IMR-90 (cell line): ENCODE results near the gene SMARCD1. TPM values are rescaled to one million over a fixed set of nuclear protein-coding genes. Genes with fewer than 3 reads are reported as not detected.

Experiments used
- ATAC-seq: fragments of 200-7000 bp; cut with Tn5 transposase; 2 replicates; pipeline ENCODE4 v1.9.1; 2020; ENCODE audit warnings: low read depth, mild to moderate bottlenecking, moderate library complexity
- BruUV-seq: library from RNA; stranded (reverse); fragments of 400-500 nt; replicated peaks from 2 replicates; lab custom pipeline; 2021; lab: Mats Ljungman, UMichigan
- CTCF ChIA-PET: fragments of 300-600 bp; formaldehyde crosslinking; extraction: SDS; loops from one replicate; lab custom pipeline; 2021; ENCODE audit warnings: antibody characterized with exemption; lab: Yijun Ruan, JAX
- POLR2A ChIA-PET: fragments of 300-600 bp; sonication (Branson Sonifier 250); formaldehyde crosslinking; loops from one replicate; lab custom pipeline; 2022; ENCODE audit warnings: antibody characterized with exemption; ENCODE audit not compliant: unreplicated experiment; lab: Charles Lee
- DNase-seq: peaks from one replicate; pipeline ENCODE4 v3.0.0; 2013
- H2AFZ ChIP-seq: replicated peaks from 2 replicates; pipeline ENCODE3; 2013; ENCODE audit warnings: low read length, mild to moderate bottlenecking; ENCODE audit not compliant: poor library complexity
- H2AK5ac ChIP-seq: 2 replicates; pipeline ENCODE4 v1.6.1; 2013; ENCODE audit warnings: low read depth, low read length, inconsistent platforms
- H2AK9ac ChIP-seq: replicated peaks from 2 replicates; pipeline ENCODE3; 2013; ENCODE audit warnings: mild to moderate bottlenecking, low read depth, low read length, moderate library complexity; ENCODE audit not compliant: poor library complexity
- H2BK120ac ChIP-seq: 2 replicates; pipeline ENCODE4 v1.6.1; 2013; ENCODE audit warnings: low read depth, low read length, inconsistent platforms
- H2BK15ac ChIP-seq: 3 replicates; pipeline ENCODE4 v1.6.1; 2013; ENCODE audit warnings: low read depth, low read length, inconsistent platforms
- H2BK20ac ChIP-seq: 2 replicates; pipeline ENCODE4 v1.6.1; 2013; ENCODE audit warnings: low read depth, mild to moderate bottlenecking, inconsistent platforms, low read length, moderate library complexity
- H2BK5ac ChIP-seq: 2 replicates; pipeline ENCODE4 v1.6.1; 2013; ENCODE audit warnings: mild to moderate bottlenecking, low read depth, low read length, inconsistent platforms; ENCODE audit not compliant: poor library complexity, severe bottlenecking
- H3K14ac ChIP-seq: replicated peaks from 2 replicates; pipeline ENCODE4 v1.6.1; 2013; ENCODE audit warnings: low read depth, low read length, inconsistent platforms
- H3K18ac ChIP-seq: 2 replicates; pipeline ENCODE4 v1.6.1; 2013; ENCODE audit warnings: low read depth, low read length, control low read depth
- H3K23ac ChIP-seq: 2 replicates; pipeline ENCODE4 v1.6.1; 2013; ENCODE audit warnings: low read depth, low read length, inconsistent platforms
- H3K27ac ChIP-seq: 2 replicates; pipeline ENCODE4 v1.5.1; 2013; ENCODE audit warnings: mild to moderate bottlenecking, control low read depth, low read length; ENCODE audit not compliant: insufficient read depth
- H3K27me3 ChIP-seq: 2 replicates; pipeline ENCODE4 v1.6.1; 2013; ENCODE audit warnings: low read length; ENCODE audit not compliant: control insufficient read depth, insufficient read depth
- H3K36me3 ChIP-seq: 2 replicates; pipeline ENCODE4 v1.6.1; 2013; ENCODE audit warnings: low read length, mixed read lengths; ENCODE audit not compliant: control insufficient read depth, insufficient read depth
- H3K4ac ChIP-seq: 2 replicates; pipeline ENCODE4 v1.6.1; 2013; ENCODE audit warnings: low read depth, low read length, inconsistent platforms
- H3K4me1 ChIP-seq: 2 replicates; pipeline ENCODE4 v1.6.1; 2013; ENCODE audit warnings: low read length, mixed read lengths; ENCODE audit not compliant: control insufficient read depth, insufficient read depth
- H3K4me2 ChIP-seq: 2 replicates; pipeline ENCODE4 v1.6.1; 2013; ENCODE audit warnings: low read depth, mild to moderate bottlenecking, control low read depth, low read length, moderate library complexity
- H3K4me3 ChIP-seq: 2 replicates; pipeline ENCODE4 v1.5.1; 2013; ENCODE audit warnings: low read depth, mild to moderate bottlenecking, control low read depth, low read length, moderate library complexity; ENCODE audit not compliant: insufficient read depth
- H3K56ac ChIP-seq: 2 replicates; pipeline ENCODE4 v1.6.1; 2013; ENCODE audit warnings: low read length, inconsistent platforms; ENCODE audit not compliant: insufficient read depth; ENCODE audit errors: extremely low read depth
- H3K79me1 ChIP-seq, 2 experiments: 2 replicates each; pipeline ENCODE4 v1.6.1; 2013; ENCODE audit warnings: low read length in 2 of 2, inconsistent platforms in 1 of 2, low read depth in 1 of 2
- H3K9ac ChIP-seq: 2 replicates; pipeline ENCODE4 v1.6.1; 2013; ENCODE audit warnings: low read depth, low read length, control low read depth
- H3K9me1 ChIP-seq: 2 replicates; pipeline ENCODE4 v1.6.1; 2013; ENCODE audit warnings: low read length, inconsistent platforms; ENCODE audit not compliant: insufficient read depth
- H3K9me3 ChIP-seq: 2 replicates; pipeline ENCODE4 v1.6.1; 2013; ENCODE audit warnings: low read length; ENCODE audit not compliant: control insufficient read depth, insufficient read depth
- H4K20me1 ChIP-seq: 2 replicates; pipeline ENCODE4 v1.6.1; 2013; ENCODE audit warnings: low read length, inconsistent platforms; ENCODE audit not compliant: insufficient read depth
- H4K5ac ChIP-seq: 2 replicates; pipeline ENCODE4 v1.6.1; 2013; ENCODE audit warnings: mild to moderate bottlenecking, low read depth, low read length, control low read depth
- H4K8ac ChIP-seq, 2 experiments: 2 replicates each; pipeline ENCODE4 v1.6.1; 2013; ENCODE audit warnings: low read depth in 2 of 2, low read length in 2 of 2, control low read depth in 1 of 2, inconsistent platforms in 1 of 2
- H4K91ac ChIP-seq: 2 replicates; pipeline ENCODE4 v1.6.1; 2013; ENCODE audit warnings: low read depth, low read length, inconsistent platforms; ENCODE audit not compliant: insufficient read depth
- CHD1 ChIP-seq: IDR thresholded peaks from 2 replicates; pipeline ENCODE4 v1.6.1; 2012; ENCODE audit warnings: low read depth, low read length, improper control_type of control experiment
- RCOR1 ChIP-seq: IDR thresholded peaks from 2 replicates; pipeline ENCODE4 v1.6.1; 2012; ENCODE audit warnings: mild to moderate bottlenecking, low read length, improper control_type of control experiment; ENCODE audit not compliant: insufficient replicate concordance
- WGBS, 2 experiments: methylation state at CpG; one replicate each; pipeline versions ENCODE4 v1.1.5 to v1.1.7; 2013; ENCODE audit warnings: missing lambda C conversion rate in 2 of 2; ENCODE audit not compliant: insufficient read length in 1 of 2; ENCODE audit errors: extremely low coverage in 2 of 2; 5-methylcytosine and 5-hydroxymethylcytosine counted together
- dilution Hi-C: fragments of 300-500 bp; cut with HindIII; formaldehyde crosslinking; loops from one replicate; pipeline ENCODE4 v1.14.3; 2018; ENCODE audit warnings: low sequenced_read_pairs; ENCODE audit not compliant: unreplicated experiment
- in situ Hi-C: fragments of 300-500 bp; cut with MboI; formaldehyde crosslinking; loops from 3 replicates; pipeline ENCODE4 v1.14.3; 2019; ENCODE audit warnings: low sequenced_read_pairs, inconsistent platforms, mixed read lengths
- intact Hi-C: fragments of 100-400 bp; cut with micrococcal nuclease; formaldehyde crosslinking; loops from 2 replicates; pipeline ENCODE4 v1.10.0; 2022
- polyA plus RNA-seq, 3 experiments: library from polyadenylated mRNA; depleted of rRNA; stranded (reverse); fragments of >200 nt; gene quantifications; 2 replicates each; pipeline ENCODE4 v1.2.3, GENCODE V29; 2012; ENCODE audit warnings: low replicate concordance in 1 of 3
- total RNA-seq: library from RNA; depleted of rRNA; stranded (reverse); fragments of >200 nt; gene quantifications from 2 replicates; pipeline ENCODE4 v1.2.3, GENCODE V29; 2012
- TF ChIP-seq, protein P1 (sequence below): fragments of 150-350 bp; IDR thresholded peaks from 2 replicates; pipeline ENCODE4 v1.6.1; 2017; ENCODE audit warnings: mild to moderate bottlenecking, antibody characterized with exemption, low read length, low read depth
- TF ChIP-seq, protein P2 (sequence below): fragments of 150-350 bp; IDR thresholded peaks from 2 replicates; pipeline ENCODE4 v1.6.1; 2016; ENCODE audit warnings: low read depth, mild to moderate bottlenecking, low read length, moderate library complexity, borderline replicate concordance

The SMARCD1 gene
- total and polyA plus RNA-seq, 2 of the 4 experiments (the other 2 are of a cell fraction) = 28.1 to 47.9 TPM

DNA sequence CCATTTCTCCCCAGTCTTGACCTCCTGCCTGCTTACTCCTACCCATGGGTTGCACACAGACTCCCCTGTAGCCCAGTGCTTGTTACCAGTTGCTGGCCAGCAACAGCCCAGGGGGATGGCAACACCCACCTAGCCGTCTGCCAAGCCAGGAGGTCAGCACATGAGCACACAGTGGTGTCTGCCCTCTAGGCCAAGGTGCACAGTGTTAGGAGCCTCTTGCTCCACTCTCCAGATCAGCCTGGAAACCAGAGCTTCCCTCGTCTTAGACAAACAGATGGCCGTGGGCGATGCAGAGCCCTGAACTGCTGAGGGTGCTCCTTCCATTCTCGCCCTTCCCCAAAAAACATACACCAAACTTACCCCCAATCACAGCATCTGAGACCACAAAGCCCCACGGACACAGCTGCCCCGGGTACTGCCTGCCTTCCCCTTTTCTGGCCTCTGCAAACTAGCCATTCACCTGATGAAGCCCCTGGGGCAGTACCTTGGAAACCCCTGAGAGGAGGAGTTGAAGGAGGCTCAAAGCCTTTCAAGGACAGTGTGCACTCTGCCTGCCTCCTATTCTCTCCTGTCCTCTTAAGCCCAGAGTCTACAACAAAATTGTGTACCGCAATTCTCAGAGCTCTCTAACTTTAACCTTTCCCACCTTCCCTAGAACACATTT is 17.6 kb downstream of the SMARCD1 start:
- CTCF ChIA-PET = interaction anchor here (0.6 to 1.4 kb wide), 3 partner anchors 9 to 218 kb away, joined by 3 to 4 read pairs (median 4); partner anchors contain the start of gene COX14
- no peak overlapping the region for H3K4me3 ChIP-seq
- no peak overlapping the region for H3K56ac ChIP-seq
- H4K8ac ChIP-seq = no peak overlapping the region
- H2BK15ac ChIP-seq = no peak overlapping the region
- no peak overlapping the region for H3K18ac ChIP-seq
- no peak overlapping the region for H2AK5ac ChIP-seq
- H4K91ac ChIP-seq = no peak overlapping the region
- H3K9ac ChIP-seq = no peak overlapping the region
- no peak overlapping the region for H3K14ac ChIP-seq
- H3K27ac ChIP-seq = no peak overlapping the region
- no TSS peak for BruUV-seq
- no peak overlapping the region for H2AK9ac ChIP-seq
- no peaks in the 10 kb centered on the region for H3K4me1 ChIP-seq
- no peak overlapping the region for H4K5ac ChIP-seq
- no peaks in the 10 kb centered on the region for H3K9me1 ChIP-seq
- H3K79me1 ChIP-seq = peaks cover 0 to 15% of the 10 kb centered on the region in 2 experiments; a peak in 1 of 4 replicates
- no peak overlapping the region for H3K23ac ChIP-seq
- H2BK120ac ChIP-seq = no peak overlapping the region
- H4K20me1 ChIP-seq = 0 out of 2 replicates have a peak, but pooled peaks cover 5% of the 10 kb centered on the region
- intact Hi-C loops = no loop called here
- H2BK20ac ChIP-seq = no peak overlapping the region
- WGBS, 2 experiments = no CpG with 5 or more reads among the region's 8 CpGs
- TF ChIP-seq, protein P1, sequence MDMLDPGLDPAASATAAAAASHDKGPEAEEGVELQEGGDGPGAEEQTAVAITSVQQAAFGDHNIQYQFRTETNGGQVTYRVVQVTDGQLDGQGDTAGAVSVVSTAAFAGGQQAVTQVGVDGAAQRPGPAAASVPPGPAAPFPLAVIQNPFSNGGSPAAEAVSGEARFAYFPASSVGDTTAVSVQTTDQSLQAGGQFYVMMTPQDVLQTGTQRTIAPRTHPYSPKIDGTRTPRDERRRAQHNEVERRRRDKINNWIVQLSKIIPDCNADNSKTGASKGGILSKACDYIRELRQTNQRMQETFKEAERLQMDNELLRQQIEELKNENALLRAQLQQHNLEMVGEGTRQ = no peak
- TF ChIP-seq, protein P2, sequence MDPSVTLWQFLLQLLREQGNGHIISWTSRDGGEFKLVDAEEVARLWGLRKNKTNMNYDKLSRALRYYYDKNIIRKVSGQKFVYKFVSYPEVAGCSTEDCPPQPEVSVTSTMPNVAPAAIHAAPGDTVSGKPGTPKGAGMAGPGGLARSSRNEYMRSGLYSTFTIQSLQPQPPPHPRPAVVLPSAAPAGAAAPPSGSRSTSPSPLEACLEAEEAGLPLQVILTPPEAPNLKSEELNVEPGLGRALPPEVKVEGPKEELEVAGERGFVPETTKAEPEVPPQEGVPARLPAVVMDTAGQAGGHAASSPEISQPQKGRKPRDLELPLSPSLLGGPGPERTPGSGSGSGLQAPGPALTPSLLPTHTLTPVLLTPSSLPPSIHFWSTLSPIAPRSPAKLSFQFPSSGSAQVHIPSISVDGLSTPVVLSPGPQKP = no peak
- TF ChIP-seq CHD1 (no peak), RCOR1 (no peak)
- ATAC-seq = no peak
- in situ Hi-C loops = no loop called here
- no peak for DNase-seq
- POLR2A ChIA-PET = no interaction called here
- H2AFZ ChIP-seq = no peak overlapping the region
- H2BK5ac ChIP-seq = no peak overlapping the region
- dilution Hi-C loops = no loop called here
- H3K9me3 ChIP-seq = no peaks in the 10 kb centered on the region
- peaks cover 29% of the 10 kb centered on the region for H3K36me3 ChIP-seq
- no peak overlapping the region for H3K4me2 ChIP-seq
- H3K4ac ChIP-seq = no peak overlapping the region
- H3K27me3 ChIP-seq = peaks cover 4% of the 10 kb centered on the region; the same call in 1 of the 2 replicates
